HG03571 (cell line): Measurements from ENCODE around the gene RFK.

Experiments
- ATAC-seq: cut with Tn5 transposase; IDR thresholded peaks from one replicate; pipeline ENCODE4 v1.9.1; 2021; ENCODE audit not compliant: unreplicated experiment

Gene RFK

DNA sequence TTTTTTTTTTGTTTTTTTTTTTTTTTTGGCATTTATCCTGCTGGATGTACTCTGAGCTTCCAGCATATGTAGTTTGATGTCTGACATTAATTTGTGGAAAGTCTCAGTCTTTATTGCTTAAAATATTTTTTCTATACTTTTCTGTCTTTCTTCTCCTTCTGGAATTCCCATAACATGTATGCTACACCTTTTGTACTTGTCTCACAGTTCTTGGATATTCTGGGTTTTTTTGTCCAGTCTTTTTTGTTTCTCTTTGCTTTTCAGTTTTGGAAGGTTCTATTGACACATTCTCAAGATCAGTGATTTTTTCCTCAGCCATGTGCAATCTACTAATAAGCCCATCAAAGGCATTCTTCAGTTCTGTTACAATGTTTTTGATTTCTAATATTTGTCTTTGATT, 19.4 kb upstream of the RFK start:
- ATAC-seq: no peak

DNA sequence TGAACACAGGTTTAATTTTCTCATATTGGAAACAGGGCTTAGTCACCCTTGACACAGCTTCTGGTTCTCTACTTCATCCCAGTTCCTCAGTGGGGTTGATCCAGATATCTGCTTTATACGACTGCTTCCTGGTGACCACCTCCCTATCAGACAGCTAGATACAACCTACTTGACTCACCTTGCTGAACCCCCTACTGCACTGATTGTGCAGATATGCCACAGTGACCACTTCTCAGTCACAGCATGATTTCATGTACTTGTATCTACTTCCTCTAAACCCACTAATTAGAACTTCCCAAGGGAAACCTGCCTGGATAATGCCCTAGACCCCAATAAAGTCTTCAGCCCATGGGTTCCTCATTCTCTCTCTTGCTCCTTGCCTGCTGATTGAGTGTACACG, 18.4 kb upstream of the RFK start:
- ATAC-seq: no peak

DNA sequence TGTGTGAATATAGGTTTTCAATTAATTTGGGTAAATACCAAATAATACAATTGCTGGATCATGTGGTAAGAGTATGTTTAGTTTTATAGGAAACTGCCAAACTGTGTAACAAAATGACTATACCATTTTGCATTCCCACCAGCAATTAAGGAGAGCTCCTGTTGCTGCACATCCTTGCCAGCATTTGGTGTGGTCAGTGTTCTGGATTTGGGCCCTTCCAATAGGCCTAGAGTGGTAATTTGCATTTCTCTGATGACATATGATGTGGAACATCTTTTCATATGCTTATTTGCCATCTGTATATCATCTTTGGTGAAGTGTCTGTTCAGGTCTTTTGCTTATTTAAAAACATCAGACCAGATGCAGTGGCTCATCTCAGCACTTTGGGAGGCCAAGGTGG, 11.6 kb upstream of the RFK start:
- ATAC-seq: no peak

DNA sequence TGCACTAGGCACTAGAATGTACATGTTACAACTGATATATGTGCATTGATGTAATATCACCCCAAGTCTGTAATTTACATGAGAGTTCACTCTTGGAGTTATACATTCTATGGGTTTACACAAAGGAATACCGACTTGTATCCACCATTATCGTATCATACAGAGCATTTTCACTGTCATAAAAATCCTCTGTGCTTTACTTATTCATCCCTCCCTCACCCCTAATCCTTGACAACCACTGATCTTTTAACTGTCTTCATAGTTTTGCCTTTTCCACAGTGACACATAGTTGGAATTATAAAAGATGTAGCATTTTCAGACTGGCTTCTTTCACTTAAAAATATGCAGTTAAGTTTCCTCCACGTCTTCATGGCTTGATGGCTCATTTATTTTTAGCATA, 11.1 kb upstream of the RFK start:
- ATAC-seq: no peak

DNA sequence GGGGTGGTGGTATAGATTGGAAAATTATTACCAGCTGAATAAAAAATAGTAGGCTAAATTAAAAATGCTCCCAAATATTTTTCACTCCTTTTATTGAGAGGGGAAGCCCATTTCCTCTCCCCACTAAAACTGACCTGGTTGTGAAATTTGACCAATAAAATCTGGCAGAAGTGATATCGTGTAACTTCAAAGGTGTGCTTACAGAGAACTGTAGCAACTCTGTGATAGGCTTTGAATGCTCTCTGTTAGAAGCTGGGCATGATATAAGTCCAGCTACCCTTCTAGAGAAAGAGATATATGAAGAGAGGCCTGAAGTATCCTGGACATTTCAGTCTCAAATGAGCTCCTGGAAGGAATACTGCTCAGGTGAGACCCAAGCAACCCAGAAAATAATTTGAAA, 10.2 kb upstream of the RFK start:
- no peak for ATAC-seq

DNA sequence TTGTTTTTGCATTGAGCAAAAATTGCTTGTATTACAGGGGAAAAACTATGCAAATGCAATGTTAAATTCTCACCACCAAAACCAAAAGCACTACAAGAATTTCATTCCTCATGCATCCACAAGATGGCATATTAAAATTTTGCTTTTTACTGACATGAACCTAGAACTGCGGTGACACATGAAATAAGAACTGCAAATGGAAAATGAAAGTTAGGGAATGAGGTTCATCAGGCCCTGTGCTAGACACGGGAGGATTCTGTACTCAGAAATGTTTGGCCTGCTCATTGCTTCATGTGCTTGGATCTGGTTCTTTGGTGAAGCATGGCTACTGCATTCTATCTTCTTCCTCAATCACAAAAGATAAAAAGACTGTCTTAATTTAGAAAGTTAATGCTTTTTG, 9.1 kb upstream of the RFK start:
- peak; percentile 86 for ATAC-seq

DNA sequence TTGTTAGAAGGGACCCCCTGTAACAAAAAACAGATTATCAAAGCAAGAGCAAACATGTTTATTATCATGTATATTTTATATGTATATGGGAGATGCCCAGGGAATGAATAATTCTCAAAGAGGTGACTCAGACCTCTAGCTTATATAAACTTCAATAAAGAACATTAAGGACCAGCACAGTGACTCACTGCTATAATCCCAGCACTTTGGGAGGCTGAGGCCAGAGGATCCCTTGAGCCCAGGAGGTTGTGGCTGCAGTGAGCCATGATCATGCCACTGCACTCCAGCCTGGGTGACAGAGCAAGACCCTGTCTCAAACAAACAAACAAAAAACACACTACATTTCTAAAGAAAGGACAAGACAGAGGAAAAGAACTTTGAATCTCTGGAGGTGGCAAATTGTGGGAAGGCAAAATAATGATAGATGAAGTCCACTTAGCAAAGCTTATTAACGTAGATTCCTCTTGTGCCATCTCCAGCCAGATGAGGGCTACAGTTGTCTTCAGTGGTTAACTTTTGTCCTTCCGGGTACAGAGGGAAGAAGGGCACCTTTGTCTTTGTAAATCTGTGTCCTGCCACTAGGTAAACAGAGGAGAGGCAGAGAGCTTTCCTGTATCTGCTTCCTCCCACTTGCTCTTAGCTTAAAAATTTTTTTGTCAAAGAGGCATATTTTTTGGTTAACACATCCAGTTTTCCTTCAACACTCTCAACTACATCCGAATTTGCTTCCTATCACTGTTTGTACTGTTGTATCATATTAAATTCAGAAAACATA, 7.5 kb upstream of the RFK start:
- no peak for ATAC-seq

DNA sequence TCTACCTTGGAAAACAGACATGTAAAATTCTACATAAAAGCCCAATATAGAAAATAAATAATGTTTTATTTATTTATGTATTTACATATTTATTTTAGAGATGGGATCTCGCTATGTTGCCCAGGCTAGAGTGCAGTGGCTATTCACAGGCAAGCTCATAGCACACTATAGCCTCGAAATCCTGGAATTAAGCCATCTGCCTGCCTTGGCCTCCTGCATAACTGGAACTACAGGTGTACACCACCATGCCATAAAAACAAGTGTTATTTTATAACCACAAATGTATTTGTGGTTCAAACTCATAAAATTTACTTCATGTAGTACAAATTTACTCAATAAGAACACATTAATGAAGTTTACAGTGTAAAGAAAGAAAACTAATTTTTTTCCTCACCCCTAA, 7.0 kb upstream of the RFK start:
- ATAC-seq: no peak

DNA sequence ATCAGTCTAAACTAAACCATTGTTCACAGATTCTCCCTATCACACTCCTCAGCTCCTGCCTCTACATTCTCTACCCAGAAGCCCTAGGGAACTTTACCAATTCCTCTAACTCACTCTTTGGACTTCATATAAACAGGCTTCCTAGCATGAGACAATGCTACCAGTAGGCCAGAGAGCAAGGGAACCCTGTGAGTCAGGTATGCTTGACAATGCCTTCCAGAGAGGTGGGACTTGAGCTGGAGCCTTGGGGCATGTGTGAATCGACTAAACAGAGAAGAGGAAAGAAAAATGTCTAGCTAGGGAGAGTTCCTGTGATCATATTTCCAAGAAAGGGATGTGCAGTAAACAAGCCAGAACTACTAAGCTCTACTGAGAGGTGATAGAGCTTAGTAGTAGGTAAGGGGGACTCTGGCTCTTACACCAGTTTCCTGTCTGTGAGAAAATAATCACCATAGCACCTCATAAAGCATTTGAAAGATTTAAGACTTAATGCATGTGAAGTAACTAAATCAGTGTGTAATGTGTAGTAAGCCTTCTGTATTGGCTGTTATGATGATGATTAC, 6.4 kb upstream of the RFK start:
- no peak for ATAC-seq

DNA sequence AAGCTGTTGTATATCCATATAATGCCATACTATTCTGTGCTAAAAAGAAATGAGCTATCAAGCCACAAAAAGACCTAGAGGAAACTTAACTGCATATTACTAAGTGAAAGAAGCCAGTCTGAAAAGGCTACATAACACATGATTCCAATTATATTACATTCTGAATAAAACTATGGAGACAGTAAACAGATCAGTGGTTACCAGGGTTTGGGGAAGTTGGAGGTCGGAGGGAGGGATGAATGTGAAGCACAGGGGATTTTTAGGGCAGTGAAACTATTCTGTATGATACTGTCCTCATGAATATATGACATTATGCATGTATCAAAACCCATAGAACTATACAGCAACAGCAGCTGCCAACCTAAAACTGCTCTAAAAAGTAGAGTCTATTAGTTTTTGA, 5.6 kb upstream of the RFK start:
- ATAC-seq: no peak

DNA sequence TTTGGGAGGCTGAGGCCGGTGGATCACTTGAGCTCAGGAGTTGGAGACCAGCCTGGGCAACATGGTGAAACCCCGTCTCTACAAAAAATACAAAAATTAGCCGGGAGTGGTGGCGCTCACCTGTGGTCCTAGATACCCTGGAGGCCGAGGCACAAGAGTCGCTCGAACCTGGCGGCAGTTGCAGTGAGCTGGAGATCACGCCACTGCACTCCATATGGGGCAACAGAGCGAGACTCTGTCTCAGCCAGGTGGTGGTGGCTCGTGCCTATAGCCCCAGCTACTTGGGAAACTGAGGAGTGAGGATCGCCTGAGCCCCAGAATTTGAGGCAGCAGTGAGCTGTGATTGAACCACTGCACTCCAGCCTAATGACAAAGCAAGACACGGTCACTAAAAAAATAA, 2.4 kb upstream of the RFK start:
- ATAC-seq: no peak

DNA sequence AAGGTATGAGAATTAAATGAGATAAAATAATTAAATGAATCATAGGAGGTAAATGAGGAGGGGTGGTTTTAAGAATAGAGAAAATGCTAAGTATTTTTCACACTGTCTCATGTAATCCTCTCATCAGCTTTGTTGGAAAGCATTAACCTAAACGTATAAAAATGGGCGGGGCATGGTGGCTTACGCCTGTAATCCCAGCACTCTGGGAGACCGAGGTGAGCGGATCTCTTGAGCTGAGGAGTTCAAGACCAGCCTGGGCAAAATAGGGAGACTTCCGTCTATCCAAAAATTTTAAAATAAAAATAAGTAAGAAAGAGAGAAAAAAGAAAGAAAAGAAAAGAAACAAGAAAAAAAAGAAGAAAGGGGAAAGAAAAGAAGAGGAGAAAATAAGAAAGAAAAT, 1.9 kb upstream of the RFK start:
- ATAC-seq: no peak

DNA sequence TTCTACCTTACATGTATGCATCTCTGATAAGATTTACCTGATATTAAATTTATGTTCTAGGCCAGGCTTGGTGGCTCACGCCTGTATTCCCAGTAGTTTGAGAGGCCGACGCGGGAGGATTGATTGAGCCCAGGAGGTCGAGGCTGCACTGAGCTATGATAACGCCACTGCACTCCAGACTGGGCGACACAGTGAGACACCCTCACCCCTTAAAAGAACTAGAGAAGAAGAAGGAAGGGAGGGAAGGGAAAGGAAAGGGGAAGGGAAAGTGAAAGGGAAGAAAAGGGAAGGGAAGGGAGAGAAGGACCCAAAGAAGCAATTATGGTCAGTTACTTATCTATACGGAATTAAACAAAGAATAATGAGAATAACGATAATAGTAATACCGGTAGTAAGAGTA, 1.2 kb upstream of the RFK start:
- ATAC-seq: no peak

DNA sequence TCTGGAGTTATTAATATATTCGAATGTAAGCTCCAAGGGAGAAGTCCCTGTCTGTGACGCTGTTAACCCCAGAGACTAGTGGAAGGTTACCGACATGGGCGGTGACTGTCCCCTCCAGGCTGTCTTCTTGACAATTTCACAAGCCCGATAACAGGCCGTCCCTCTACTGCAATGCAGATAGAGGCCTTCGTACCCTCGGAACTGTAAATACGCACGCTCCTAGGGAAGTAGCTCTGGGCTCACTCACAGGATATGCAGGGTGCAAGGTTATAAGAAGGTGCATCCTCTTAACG, 680 bp upstream of the RFK start:
- ATAC-seq: peak; percentile 42

DNA sequence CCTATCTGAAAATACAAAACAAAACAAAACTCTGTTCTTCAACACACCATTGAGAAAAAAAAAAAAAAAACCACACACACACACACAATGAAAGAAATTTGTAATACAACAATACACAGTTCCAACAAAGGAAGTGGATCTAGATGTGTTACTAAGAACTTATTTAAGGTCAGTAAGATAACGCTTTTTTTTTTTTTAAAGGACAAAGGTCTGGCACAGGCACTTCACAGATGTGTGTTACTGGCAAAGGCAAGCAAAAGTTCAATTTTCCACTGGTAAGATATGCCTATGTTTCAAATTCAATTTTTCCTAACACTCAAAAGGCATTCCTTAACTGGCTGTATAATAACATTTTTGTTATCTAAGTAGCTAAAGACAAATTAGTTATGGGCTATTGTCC, 3.6 kb downstream of the RFK start:
- ATAC-seq: no peak

DNA sequence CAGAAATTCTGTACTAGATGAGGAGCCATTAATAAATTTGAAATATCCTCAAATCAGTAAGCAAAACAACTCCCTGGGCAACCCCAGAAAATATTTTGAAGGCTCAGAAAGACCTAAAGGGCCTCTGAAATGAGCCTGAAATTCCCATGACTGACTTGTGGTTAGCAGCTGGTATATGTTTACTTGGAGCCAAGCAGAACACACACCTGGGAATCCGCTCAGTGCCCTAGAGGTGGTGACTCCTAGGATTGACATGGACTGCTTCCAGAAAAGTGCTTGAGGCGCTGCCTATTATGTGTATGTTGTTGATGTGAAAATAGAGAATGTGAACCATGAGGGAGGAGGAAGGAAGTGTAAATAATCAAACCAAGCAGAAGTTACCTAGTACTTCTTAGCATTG, 14.7 kb downstream of the RFK start:
- no peak for ATAC-seq

DNA sequence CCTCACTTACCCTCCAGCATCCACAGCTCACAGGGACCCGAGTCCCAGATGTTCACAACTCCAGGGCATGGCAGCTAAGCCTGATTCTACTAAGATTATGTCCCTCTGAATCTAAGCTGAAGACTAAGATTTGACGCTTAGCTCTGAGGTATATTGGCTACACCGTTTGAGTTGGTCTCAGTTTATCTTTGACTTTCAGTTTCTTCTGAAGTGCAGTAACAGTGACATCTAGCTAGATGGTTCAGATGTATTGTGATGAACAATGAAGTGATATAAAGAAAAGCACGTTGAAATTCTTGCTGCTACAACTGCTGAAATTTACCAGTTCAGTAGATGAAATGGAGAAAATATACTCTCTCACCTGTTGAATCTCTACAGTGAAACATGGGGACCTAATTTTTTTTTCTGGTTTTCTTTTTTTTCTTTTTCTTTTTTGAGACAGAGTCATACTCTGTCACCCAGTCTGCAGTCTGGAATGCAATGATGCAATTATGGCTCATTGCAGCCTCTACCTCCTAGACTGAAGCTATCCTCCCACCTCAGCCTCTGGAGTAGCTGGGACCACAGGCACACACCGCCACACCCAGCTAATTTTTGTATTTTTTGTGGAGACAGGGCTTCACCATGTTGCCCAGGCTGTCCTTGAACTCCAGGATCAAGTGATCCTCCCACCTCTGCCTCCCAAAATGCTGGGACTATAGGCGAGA, 15.7 kb downstream of the RFK start:
- ATAC-seq: no peak

DNA sequence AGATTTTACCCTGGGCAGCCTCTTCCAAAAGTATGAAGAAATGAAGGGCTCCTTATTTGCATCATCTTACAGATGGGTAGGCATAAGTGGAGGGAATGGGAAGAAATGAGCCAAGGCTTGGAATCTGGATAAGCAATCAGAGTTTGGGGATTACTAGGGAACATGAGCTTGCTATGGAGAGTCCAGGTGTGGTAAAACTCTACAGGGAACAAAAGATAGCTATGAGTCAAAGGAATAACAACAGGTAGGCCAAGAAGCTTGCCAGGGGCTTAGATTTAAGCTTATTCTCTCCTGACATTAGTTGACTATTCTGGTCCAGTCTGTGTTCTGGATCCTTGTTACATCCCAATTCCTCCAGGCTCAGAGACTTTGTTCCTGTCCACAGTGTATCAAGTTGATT, 16.4 kb downstream of the RFK start:
- ATAC-seq: no peak

DNA sequence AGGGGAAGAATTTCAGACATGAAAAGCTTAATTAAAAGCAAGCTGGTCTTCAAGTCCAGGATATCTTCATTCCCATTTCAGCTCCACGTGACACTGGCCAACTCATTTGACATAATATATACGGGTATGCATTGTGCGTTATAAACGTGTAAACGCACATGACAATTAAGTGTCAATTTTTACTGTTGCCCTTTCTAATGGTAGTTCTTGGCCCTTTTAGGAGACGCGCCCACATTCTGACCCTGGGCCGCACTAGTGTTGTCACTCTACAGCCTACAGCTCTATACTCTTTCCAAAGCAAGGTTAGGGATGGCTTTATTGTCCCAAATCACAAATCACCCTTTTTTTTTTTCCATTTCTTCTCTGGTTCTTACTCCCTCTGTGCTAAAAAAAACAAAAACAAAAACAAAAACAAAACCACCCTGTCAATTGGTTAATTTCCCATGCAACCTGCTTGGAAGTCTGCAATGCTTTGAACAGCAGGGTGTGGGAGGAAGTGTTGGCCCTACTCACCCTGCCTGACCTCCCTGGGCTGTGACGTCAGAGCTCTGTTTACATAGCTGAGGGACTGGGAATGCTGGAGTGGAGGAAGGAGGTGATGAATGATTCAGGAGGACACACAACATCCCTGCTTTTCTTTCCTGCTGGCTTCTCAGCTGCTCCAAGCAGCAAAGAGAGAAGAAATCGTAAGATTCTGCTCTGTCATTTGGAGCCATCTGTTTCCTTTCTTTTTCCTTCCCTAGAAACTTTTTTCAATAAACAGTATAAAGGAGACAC, 19.3 kb downstream of the RFK start:
- ATAC-seq: no peak

DNA sequence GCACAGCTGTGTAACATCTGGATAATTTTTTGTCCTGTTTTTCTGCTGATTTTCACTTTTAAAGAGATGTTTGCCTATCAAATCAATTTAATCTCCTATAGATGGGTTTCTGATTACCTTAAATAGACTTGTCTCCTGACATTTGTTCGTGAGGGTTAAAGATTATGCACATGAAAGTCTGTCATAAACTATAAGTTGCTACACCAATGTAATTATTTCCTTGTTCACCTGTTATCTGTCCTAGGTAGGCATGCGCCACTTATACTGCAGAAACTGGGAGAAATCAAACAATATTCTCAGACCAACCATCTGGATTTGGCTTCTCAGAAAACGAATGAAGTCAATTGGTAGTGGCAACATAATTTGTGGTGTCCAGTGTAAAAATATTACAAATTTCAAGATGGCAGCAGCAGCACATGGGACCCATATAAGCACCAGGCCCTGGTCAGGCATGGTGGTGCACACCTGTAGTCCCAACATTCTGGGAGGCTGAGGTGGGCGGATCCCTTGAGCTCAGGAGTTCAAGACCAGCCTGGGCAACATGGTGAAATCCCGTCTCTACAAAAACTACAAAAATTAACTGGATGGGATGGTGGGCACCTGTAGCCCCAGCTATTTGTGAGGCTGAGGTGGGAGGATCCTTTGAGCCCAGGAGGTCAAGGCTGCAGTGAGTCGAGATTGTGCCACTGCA, 20.3 kb downstream of the RFK start:
- no peak for ATAC-seq

DNA sequence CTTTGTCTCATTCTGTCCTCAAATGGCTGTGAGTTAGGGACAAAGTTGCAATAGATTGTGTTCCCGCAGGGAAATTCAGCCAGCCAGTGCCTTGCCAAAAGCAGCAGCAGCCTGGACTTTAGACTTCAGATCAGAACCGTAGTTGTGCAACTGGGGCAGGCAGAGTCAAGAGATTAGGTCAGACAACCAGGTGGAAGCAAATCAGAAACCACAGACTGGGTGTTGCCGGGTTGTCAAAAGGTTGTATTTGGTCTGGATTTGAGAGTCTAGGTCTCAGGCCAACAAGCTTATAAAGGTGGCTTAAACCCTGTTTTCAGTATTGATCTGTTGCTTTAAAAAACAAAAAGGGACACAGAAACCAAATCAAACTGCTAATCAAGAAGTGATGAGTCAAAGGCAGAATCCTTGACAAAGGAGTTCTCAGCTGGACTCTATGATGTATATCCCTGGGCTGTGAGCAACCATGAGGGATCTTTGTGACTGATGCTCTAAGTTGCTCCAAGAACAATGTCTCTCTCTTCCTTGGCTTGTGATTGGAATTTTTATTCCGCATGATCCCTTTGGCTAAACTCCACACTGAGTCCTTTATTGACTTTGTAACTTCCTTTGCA, 20.9 kb downstream of the RFK start:
- ATAC-seq: no peak
